Right lung (tissue), 5 donors: ENCODE measurements around the gene PTPRN2. TPM values are rescaled to one million over a fixed set of nuclear protein-coding genes. Genes with fewer than 3 reads are reported as not detected.
"Not testable (repeated sequence)": the region's sequence is repeated elsewhere in the genome, so short reads cannot be mapped to it uniquely, and the experiment has no call there.

Source experiments
- DNase-seq, 2 donors: peaks; one replicate each; pipeline ENCODE4 v3.0.0-alpha.2; 2013
- polyA plus RNA-seq, 5 donors: library from polyadenylated mRNA; unstranded; fragments of 120-200 nt; gene quantifications; one replicate each; pipeline versions ENCODE4 v1.2.1 to v1.2.3, GENCODE V29; 2013; ENCODE audit warnings: inconsistent platforms in 1 of 5, low replicate concordance in 1 of 5; ENCODE audit not compliant: insufficient read length in 5 of 5, insufficient read depth in 1 of 5

The PTPRN2 gene
- polyA plus RNA-seq, 5 donors, result 6.2 to 8.1 (median 7.0) TPM

GRCh38 chr7:157743781-157744525, 843.7 kb downstream of the PTPRN2 start:
- DNase-seq, result no peak

- no peak for DNase-seq
These were observed 847.3 kb downstream of the PTPRN2 start for GRCh38 chr7:157740251-157740798.

- DNase-seq, result peak in 1 of 2 donors; percentile 7
These were observed 848.0 kb downstream of the PTPRN2 start for GRCh38 chr7:157739650-157740049.

GRCh38 chr7:157739031-157739430, 848.6 kb downstream of the PTPRN2 start:
- no peak for DNase-seq

GRCh38 chr7:157738066-157738460, 849.6 kb downstream of the PTPRN2 start:
- DNase-seq, result peak; percentile 24 to 25

- no peak for DNase-seq
These were observed 850.2 kb downstream of the PTPRN2 start for GRCh38 chr7:157737151-157738065.

GRCh38 chr7:157736341-157736740, 851.3 kb downstream of the PTPRN2 start:
- no peak for DNase-seq

- no peak for DNase-seq
These were observed 851.8 kb downstream of the PTPRN2 start for GRCh38 chr7:157735826-157736225.

- no peak for DNase-seq
These were observed 852.7 kb downstream of the PTPRN2 start for GRCh38 chr7:157734676-157735640.

GRCh38 chr7:157733760-157734395, 853.7 kb downstream of the PTPRN2 start:
- DNase-seq, result not testable (repeated sequence)

- DNase-seq, result no peak
These were observed 856.5 kb downstream of the PTPRN2 start for GRCh38 chr7:157731126-157731525.

- DNase-seq, result no peak
These were observed 857.0 kb downstream of the PTPRN2 start for GRCh38 chr7:157730614-157731013.

GRCh38 chr7:157729566-157729965, 858.1 kb downstream of the PTPRN2 start:
- DNase-seq, result no peak

GRCh38 chr7:157727964-157728615, 859.5 kb downstream of the PTPRN2 start:
- no peak for DNase-seq

GRCh38 chr7:157726764-157727163, 860.9 kb downstream of the PTPRN2 start:
- no peak for DNase-seq

- not testable (repeated sequence) for DNase-seq
These were observed 862.3 kb downstream of the PTPRN2 start for GRCh38 chr7:157725312-157725711.

GRCh38 chr7:157723205-157723604, 864.4 kb downstream of the PTPRN2 start:
- DNase-seq, result no peak

GRCh38 chr7:157722137-157723060, 865.2 kb downstream of the PTPRN2 start:
- no peak for DNase-seq
